T-helper 17 cell (primary cell): ENCODE data around the gene ZBED5. TPM values are rescaled to one million over a fixed set of nuclear protein-coding genes. Genes with fewer than 3 reads are reported as not detected.

Source experiments
- ATAC-seq: fragments of 150-1000 bp; cut with Tn5 transposase; 2 replicates; pipeline ENCODE4 v1.10.0; 2021; ENCODE audit warnings: mild to moderate bottlenecking, moderate library complexity
- DNase-seq, 3 donors: peaks; one replicate each; pipeline versions ENCODE4 v3.0.0 to v3.0.0-alpha.2; 2020 to 2021
- H3K9me3 ChIP-seq: one replicate; pipeline ENCODE4 v1.7.0; 2013; ENCODE audit warnings: low read length, mild to moderate bottlenecking; ENCODE audit not compliant: control insufficient read depth, poor library complexity, severe bottlenecking
- H3K27ac Mint-ChIP-seq: one replicate; pipeline ENCODE4 v1.8.0; 2022; ENCODE audit warnings: mild to moderate bottlenecking, moderate library complexity, mixed read lengths
- H3K27me3 Mint-ChIP-seq: one replicate; pipeline ENCODE4 v1.8.0; 2022; ENCODE audit warnings: mixed read lengths
- H3K36me3 Mint-ChIP-seq: one replicate; pipeline ENCODE4 v1.8.0; 2022; ENCODE audit warnings: low read depth, mixed read lengths
- H3K4me1 Mint-ChIP-seq: one replicate; pipeline ENCODE4 v1.8.0; 2022; ENCODE audit warnings: mild to moderate bottlenecking, mixed read lengths
- H3K4me3 Mint-ChIP-seq: one replicate; pipeline ENCODE4 v1.8.0; 2022; ENCODE audit warnings: mild to moderate bottlenecking, moderate library complexity, mixed read lengths
- total RNA-seq, 4 donors: library from RNA in 2 of 4; stranded (reverse) in 2 of 4; gene quantifications; one replicate each; pipeline ENCODE4 v1.2.3 and lab custom pipeline; 2022 to 2026

The ZBED5 gene
- total RNA-seq, 2 donors from 2014 or later, result 56.6 to 64.2 TPM

GRCh38 chr11:10866893-10867331 lies 9.1 kb upstream of the ZBED5 start:
- Mint-ChIP-seq H3K4me1 (peaks cover 8% of the 10 kb centered on the region), H3K4me3 (no peak overlapping the region), H3K27ac (no peak overlapping the region), H3K27me3 (no peaks in the 10 kb centered on the region), H3K36me3 (peaks cover 2% of the 10 kb centered on the region)
- no peak for ATAC-seq
- DNase-seq, result no peak
- H3K9me3 ChIP-seq, result no peaks in the 10 kb centered on the region

DNA sequence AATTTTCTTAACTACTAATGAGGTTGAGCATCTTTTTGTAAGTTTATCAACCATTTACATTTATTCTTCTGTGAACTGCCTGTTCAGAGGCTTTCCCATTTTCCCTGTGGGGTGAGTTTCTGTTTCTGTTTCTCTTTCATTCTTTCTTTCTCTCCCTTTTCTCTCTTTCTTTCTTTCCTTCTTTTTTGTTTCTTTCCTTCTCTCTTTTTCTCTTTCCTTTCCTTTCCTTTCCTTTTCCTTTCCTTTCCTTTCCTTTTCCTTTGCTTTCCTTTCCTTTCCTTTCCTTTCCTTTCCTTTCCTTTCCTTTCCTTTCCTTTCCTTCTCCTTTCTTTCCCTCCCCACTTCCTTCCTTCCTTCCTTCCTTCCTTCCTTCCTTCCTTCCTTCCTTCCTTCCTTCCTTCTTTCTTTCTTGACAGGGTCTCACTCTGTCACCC lies 8.0 kb upstream of the ZBED5 start:
- Mint-ChIP-seq H3K36me3 (no peaks in the 10 kb centered on the region), H3K27ac (peak overlapping the region; percentile 0), H3K4me1 (peaks cover 6% of the 10 kb centered on the region), H3K4me3 (no peak overlapping the region), H3K27me3 (no peaks in the 10 kb centered on the region)
- ATAC-seq, result no peak
- DNase-seq, result no peak
- no peaks in the 10 kb centered on the region for H3K9me3 ChIP-seq

- Mint-ChIP-seq H3K27me3 (no peaks in the 10 kb centered on the region), H3K27ac (no peak overlapping the region), H3K4me1 (peaks cover 10% of the 10 kb centered on the region), H3K36me3 (no peaks in the 10 kb centered on the region), H3K4me3 (no peak overlapping the region)
- ATAC-seq, result no peak
- no peaks in the 10 kb centered on the region for H3K9me3 ChIP-seq
- DNase-seq, result no peak
Observed at GRCh38 chr11:10864688-10865087, 6.8 kb upstream of the ZBED5 start.

GRCh38 chr11:10862446-10862845 lies 4.6 kb upstream of the ZBED5 start:
- Mint-ChIP-seq H3K36me3 (peaks cover 2% of the 10 kb centered on the region), H3K27ac (no peak overlapping the region), H3K27me3 (no peaks in the 10 kb centered on the region), H3K4me1 (peaks cover 18% of the 10 kb centered on the region), H3K4me3 (no peak overlapping the region)
- ATAC-seq, result no peak
- no peak for DNase-seq
- H3K9me3 ChIP-seq, result no peaks in the 10 kb centered on the region

GRCh38 chr11:10861799-10862198 lies 3.9 kb upstream of the ZBED5 start:
- Mint-ChIP-seq H3K36me3 (peaks cover 3% of the 10 kb centered on the region), H3K27me3 (no peaks in the 10 kb centered on the region), H3K4me1 (peaks cover 18% of the 10 kb centered on the region), H3K27ac (no peak overlapping the region), H3K4me3 (no peak overlapping the region)
- DNase-seq, result no peak
- no peak for ATAC-seq
- H3K9me3 ChIP-seq, result no peaks in the 10 kb centered on the region

- Mint-ChIP-seq H3K4me1 (peaks cover 25% of the 10 kb centered on the region), H3K4me3 (no peak overlapping the region), H3K27me3 (no peaks in the 10 kb centered on the region), H3K36me3 (peaks cover 3% of the 10 kb centered on the region), H3K27ac (no peak overlapping the region)
- H3K9me3 ChIP-seq, result no peaks in the 10 kb centered on the region
- DNase-seq (no peak), ATAC-seq (no peak)
Observed at GRCh38 chr11:10861047-10861446, 3.2 kb upstream of the ZBED5 start.

GRCh38 chr11:10858439-10859325 lies 829 bp upstream of the ZBED5 start:
- ATAC-seq, result peak; percentile 18
- Mint-ChIP-seq H3K27ac (peak overlapping the region; percentile 100), H3K36me3 (peaks cover 6% of the 10 kb centered on the region), H3K4me3 (peak overlapping the region; percentile 100), H3K27me3 (no peaks in the 10 kb centered on the region), H3K4me1 (peaks cover 31% of the 10 kb centered on the region)
- DNase-seq, result peak; percentile 19 to 39 (median 30)
- no peaks in the 10 kb centered on the region for H3K9me3 ChIP-seq

DNA sequence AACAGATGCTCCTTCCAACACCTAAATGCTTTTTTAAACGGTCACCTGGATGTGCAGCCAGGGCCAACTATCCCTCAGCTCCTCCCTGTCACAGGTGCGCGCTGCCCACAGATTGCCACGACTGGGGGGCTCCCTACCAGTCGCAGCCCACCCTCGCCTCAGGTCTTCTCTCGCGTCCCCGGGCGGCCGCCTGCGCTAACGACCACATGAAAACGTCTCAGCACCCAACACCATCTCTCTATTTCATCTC lies 469 bp downstream of the ZBED5 start:
- Mint-ChIP-seq H3K4me3 (peak overlapping the region; percentile 100), H3K27me3 (no peaks in the 10 kb centered on the region), H3K4me1 (peaks cover 27% of the 10 kb centered on the region), H3K27ac (peak overlapping the region; percentile 100), H3K36me3 (peaks cover 6% of the 10 kb centered on the region)
- DNase-seq (no peak), ATAC-seq (peak; percentile 2)
- H3K9me3 ChIP-seq, result no peaks in the 10 kb centered on the region

DNA sequence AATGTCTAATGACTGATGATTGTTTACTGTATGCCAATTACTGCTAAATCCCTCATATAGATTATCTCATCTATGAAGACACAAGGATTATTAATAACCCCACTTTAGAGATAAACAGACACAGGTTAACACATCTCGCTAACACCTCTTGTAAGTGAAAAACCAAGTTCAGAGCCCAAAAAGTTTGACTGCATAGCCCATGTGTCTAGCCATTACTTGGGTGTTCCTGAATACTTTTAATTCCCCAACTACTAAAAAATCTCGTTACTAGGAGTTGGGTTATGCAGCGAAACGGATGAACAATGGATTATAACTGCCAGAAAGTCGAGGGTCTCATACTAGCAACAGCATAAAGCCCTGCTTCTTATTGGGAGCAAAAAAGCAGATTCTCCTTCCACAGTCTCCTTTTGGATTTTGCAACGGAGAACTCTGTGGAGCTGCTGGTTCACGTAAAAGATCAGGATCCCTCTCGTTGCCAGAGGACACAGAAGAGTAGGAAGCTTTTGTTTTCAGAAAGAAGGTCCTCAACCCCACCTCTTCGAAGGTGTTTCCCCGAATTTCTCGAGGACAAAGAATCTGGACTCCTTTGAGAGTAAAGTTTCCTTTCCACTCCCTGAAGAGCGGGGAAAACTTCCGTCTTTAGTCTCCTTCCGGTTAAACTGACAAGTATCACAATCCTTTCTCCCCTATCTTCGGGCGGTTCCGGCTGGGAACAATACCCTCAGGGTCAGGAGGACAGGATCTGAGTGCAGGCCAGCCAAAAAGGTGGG lies 979 bp downstream of the ZBED5 start:
- H3K27ac Mint-ChIP-seq, result peak overlapping the region; percentile 100
- H3K27me3 Mint-ChIP-seq, result no peaks in the 10 kb centered on the region
- ATAC-seq, result no peak
- DNase-seq, result no peak
- H3K36me3 Mint-ChIP-seq, result peaks cover 9% of the 10 kb centered on the region
- H3K4me3 Mint-ChIP-seq, result peak overlapping the region; percentile 100
- peaks cover 31% of the 10 kb centered on the region for H3K4me1 Mint-ChIP-seq
- H3K9me3 ChIP-seq, result no peaks in the 10 kb centered on the region

GRCh38 chr11:10855295-10855694 lies 2.6 kb downstream of the ZBED5 start:
- H3K9me3 ChIP-seq, result no peaks in the 10 kb centered on the region
- Mint-ChIP-seq H3K36me3 (peaks cover 9% of the 10 kb centered on the region), H3K4me1 (peaks cover 30% of the 10 kb centered on the region), H3K4me3 (no peak overlapping the region), H3K27me3 (no peaks in the 10 kb centered on the region), H3K27ac (no peak overlapping the region)
- ATAC-seq (no peak), DNase-seq (no peak)

- H3K27me3 Mint-ChIP-seq, result no peaks in the 10 kb centered on the region
- H3K9me3 ChIP-seq, result no peaks in the 10 kb centered on the region
- H3K27ac Mint-ChIP-seq, result no peak overlapping the region
- peaks cover 3% of the 10 kb centered on the region for H3K36me3 Mint-ChIP-seq
- H3K4me1 Mint-ChIP-seq, result peaks cover 9% of the 10 kb centered on the region
- ATAC-seq (no peak), DNase-seq (no peak)
- H3K4me3 Mint-ChIP-seq, result no peak overlapping the region
Observed at GRCh38 chr11:10847960-10848860, 9.6 kb downstream of the ZBED5 start.

GRCh38 chr11:10846660-10847059 lies 11.2 kb downstream of the ZBED5 start:
- ATAC-seq (no peak), DNase-seq (no peak)
- Mint-ChIP-seq H3K36me3 (no peaks in the 10 kb centered on the region), H3K27ac (no peak overlapping the region), H3K27me3 (no peaks in the 10 kb centered on the region), H3K4me1 (peaks cover 6% of the 10 kb centered on the region), H3K4me3 (no peak overlapping the region)
- no peaks in the 10 kb centered on the region for H3K9me3 ChIP-seq

DNA sequence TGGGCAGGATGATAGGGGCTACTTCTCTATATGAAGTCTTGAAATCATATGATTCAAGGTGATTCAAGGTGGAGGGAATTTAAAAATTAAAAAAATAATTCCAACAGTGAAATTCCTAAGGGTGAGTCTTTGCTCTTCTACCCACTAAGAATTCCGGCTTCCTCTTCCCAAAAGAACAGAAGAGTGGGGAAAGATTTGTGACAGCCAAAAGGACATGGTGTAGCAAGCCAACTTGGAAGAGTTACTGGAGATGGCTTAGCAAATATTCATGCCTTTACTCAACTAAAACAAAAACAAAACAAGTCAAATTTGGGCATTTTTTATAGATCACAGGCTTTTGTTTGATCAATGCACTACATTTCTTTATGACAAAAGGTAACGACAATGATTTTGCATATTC lies 12.3 kb downstream of the ZBED5 start:
- DNase-seq (no peak), ATAC-seq (no peak)
- Mint-ChIP-seq H3K27me3 (no peaks in the 10 kb centered on the region), H3K4me1 (peaks cover 6% of the 10 kb centered on the region), H3K36me3 (no peaks in the 10 kb centered on the region), H3K27ac (no peak overlapping the region), H3K4me3 (no peak overlapping the region)
- H3K9me3 ChIP-seq, result no peaks in the 10 kb centered on the region
